Testis (tissue), 2 donors: Measurements from ENCODE around the gene MCC.

Experiments used
- CTCF ChIP-seq, 3 experiments: fragments of 450-650 bp in 2 of 3; fragments of 200-600 bp in 1 of 3; sonication (generic) in 1 of 3; IDR thresholded peaks; one replicate each; pipeline ENCODE4 v1.5.1; 2016 to 2019; ENCODE audit warnings: antibody characterized with exemption in 3 of 3, mild to moderate bottlenecking in 2 of 3, moderate library complexity in 1 of 3
- POLR2A ChIP-seq: fragments of 450-650 bp; IDR thresholded peaks from one replicate; pipeline ENCODE4 v1.6.1; 2017; ENCODE audit warnings: antibody characterized with exemption, mild to moderate bottlenecking, moderate library complexity

- TF ChIP-seq POLR2A = no peak
- TF ChIP-seq CTCF (IDR thresholded peaks at IDR 0.05) = no peak
These were observed 274.5 kb downstream of the MCC start for GRCh38 chr5:113213551-113214425.
